ENCODE results near the gene DCUN1D1.

The DCUN1D1 gene

DNA sequence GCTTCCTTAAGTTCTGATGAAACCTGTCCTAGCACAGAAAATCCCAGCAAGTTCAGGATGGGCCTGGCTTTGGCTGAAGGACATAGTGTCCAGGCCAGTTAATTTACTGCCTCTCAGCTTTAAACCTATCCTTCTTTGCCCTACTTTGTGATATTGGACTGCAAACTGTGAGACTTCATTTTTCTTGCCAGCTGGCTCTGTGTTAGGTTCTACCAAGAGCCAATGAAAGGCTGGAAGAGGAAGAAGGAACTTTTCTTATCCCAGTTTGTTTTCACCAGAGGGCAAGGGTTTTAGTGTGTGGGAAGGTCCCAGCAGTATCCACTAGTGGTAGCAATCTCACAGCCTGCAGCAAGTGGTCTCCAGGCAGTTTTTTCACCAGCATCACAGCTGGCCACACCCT, 18.2 kb downstream of the DCUN1D1 start:
- Histone ChIP-seq H3K27me3 (ENCODE audit: insufficient read depth, poor library complexity, severe bottlenecking) (no peaks in the 10 kb centered on the region), H3K27ac (replicated peaks) (no peak overlapping the region), H3K4me3 (replicated peaks; ENCODE audit: insufficient read depth, low read length) (no peak overlapping the region)
- TF ChIP-seq REST (IDR thresholded peaks at IDR 0.05; ENCODE audit: insufficient replicate concordance, low read depth) (no peak), CTCF (IDR thresholded peaks at IDR 0.05; ENCODE audit: insufficient read depth, low read length) (no peak), SPI1 (IDR thresholded peaks at IDR 0.05; ENCODE audit: borderline replicate concordance, low read depth) (no peak), GABPA (IDR thresholded peaks at IDR 0.05; ENCODE audit: low read depth) (no peak), POLR2AphosphoS5 (IDR thresholded peaks at IDR 0.05; ENCODE audit: low read depth) (no peak)
- DNase-seq (ENCODE audit: low read depth in 1 of 2, low spot score in 1 of 2) = no peak

- no peak for TF ChIP-seq CTCF (IDR thresholded peaks at IDR 0.05; ENCODE audit: insufficient read depth, low read length)
- no peak for TF ChIP-seq REST (IDR thresholded peaks at IDR 0.05; ENCODE audit: insufficient replicate concordance, low read depth)
- TF ChIP-seq POLR2AphosphoS5 (IDR thresholded peaks at IDR 0.05; ENCODE audit: low read depth) = no peak
- TF ChIP-seq SPI1 (IDR thresholded peaks at IDR 0.05; ENCODE audit: borderline replicate concordance, low read depth) = peak; percentile 81
- no peak for TF ChIP-seq GABPA (IDR thresholded peaks at IDR 0.05; ENCODE audit: low read depth)
- no peaks in the 10 kb centered on the region for H3K27me3 ChIP-seq (ENCODE audit: insufficient read depth, poor library complexity, severe bottlenecking)
- H3K4me3 ChIP-seq (replicated peaks; ENCODE audit: insufficient read depth, low read length) = no peak overlapping the region
- no peak overlapping the region for H3K27ac ChIP-seq (replicated peaks)
- DNase-seq (ENCODE audit: low read depth in 1 of 2, low spot score in 1 of 2) = peak in 1 of 2 experiments; percentile 54
Observed at GRCh38 chr3:182959474-182960350, 20.6 kb downstream of the DCUN1D1 start.

GRCh38 chr3:182957676-182958266, 22.6 kb downstream of the DCUN1D1 start:
- DNase-seq (ENCODE audit: low read depth in 1 of 2, low spot score in 1 of 2) = no peak
- TF ChIP-seq SPI1 (IDR thresholded peaks at IDR 0.05; ENCODE audit: borderline replicate concordance, low read depth) (no peak), GABPA (IDR thresholded peaks at IDR 0.05; ENCODE audit: low read depth) (no peak), POLR2AphosphoS5 (IDR thresholded peaks at IDR 0.05; ENCODE audit: low read depth) (no peak), CTCF (IDR thresholded peaks at IDR 0.05; ENCODE audit: insufficient read depth, low read length) (no peak), REST (IDR thresholded peaks at IDR 0.05; ENCODE audit: insufficient replicate concordance, low read depth) (no peak)
- no peaks in the 10 kb centered on the region for H3K27me3 ChIP-seq (ENCODE audit: insufficient read depth, poor library complexity, severe bottlenecking)
- no peak overlapping the region for H3K27ac ChIP-seq (replicated peaks)
- H3K4me3 ChIP-seq (replicated peaks; ENCODE audit: insufficient read depth, low read length) = no peak overlapping the region
